SJSA1 (cell line): ENCODE data around the gene GOLGA1. TPM values are rescaled to one million over a fixed set of nuclear protein-coding genes. Genes with fewer than 3 reads are reported as not detected.

Source experiments
- DNase-seq, 2 experiments: peaks; one replicate each; pipeline ENCODE4 v3.0.0-alpha.2; 2015 to 2020; ENCODE audit warnings: low spot score in 2 of 2, low read depth in 1 of 2
- H3K27ac ChIP-seq: fragments of 250-450 bp; sonication (Bioruptor Pico); 2 replicates; pipeline ENCODE4 v1.5.1; 2020; ENCODE audit warnings: mild to moderate bottlenecking, moderate library complexity
- H3K27me3 ChIP-seq: fragments of 250-450 bp; sonication (Bioruptor Pico); replicated peaks from 2 replicates; pipeline ENCODE4 v1.5.1; 2020; ENCODE audit warnings: mild to moderate bottlenecking, moderate library complexity
- H3K36me3 ChIP-seq: fragments of 250-450 bp; sonication (Bioruptor Pico); 2 replicates; pipeline ENCODE4 v1.5.1; 2020; ENCODE audit warnings: mild to moderate bottlenecking
- H3K4me1 ChIP-seq: fragments of 250-450 bp; sonication (Bioruptor Pico); replicated peaks from 2 replicates; pipeline ENCODE4 v1.6.1; 2021; ENCODE audit warnings: mild to moderate bottlenecking
- H3K4me3 ChIP-seq: fragments of 250-450 bp; sonication (Bioruptor Pico); 2 replicates; pipeline ENCODE4 v1.5.1; 2020; ENCODE audit warnings: mild to moderate bottlenecking
- H3K9me3 ChIP-seq: fragments of 250-450 bp; sonication (Bioruptor Pico); replicated peaks from 2 replicates; pipeline ENCODE4 v1.5.1; 2020; ENCODE audit warnings: mild to moderate bottlenecking
- total RNA-seq: library from RNA; depleted of rRNA; stranded (reverse); fragments of >200 nt; shearing (Covaris generic); gene quantifications from 2 replicates; pipeline ENCODE4 v1.2.3, GENCODE V29; 2014

GOLGA1 gene
- total RNA-seq, 1 experiment from 2014 or later: 7.6 TPM

DNA sequence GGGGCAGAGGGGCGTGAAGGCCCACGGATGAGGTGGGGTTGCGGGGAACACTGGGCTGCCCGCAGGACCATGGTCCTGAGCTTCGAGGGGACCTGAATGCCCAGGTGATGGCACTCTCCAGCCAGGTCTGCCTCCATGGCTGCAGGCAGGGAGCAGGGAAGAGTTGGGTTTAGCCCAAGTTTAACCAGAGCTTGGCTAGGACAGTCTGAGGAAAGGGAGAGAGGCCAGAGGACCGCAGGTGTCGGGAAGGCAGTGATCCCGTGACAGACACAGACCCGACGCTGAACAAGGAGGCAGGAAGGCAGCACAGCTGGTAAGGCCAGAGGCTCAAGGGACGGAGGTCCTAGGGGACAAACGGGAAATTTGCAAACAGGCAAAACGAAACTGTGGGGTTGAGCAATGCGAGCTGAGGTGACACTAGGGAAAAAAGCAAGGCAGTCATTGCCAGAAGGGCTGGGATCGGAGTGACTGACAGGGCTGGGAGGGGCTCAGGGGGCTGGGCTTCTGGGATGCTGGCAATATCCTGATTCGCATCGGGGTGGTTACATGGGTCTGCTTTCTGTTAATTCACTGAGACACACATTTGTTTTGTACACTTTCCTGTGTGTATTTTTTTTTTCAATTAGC is 53.9 kb downstream of the GOLGA1 start:
- H3K27ac ChIP-seq: no peak overlapping the region
- H3K36me3 ChIP-seq: peaks cover 22% of the 10 kb centered on the region
- H3K4me3 ChIP-seq: no peak overlapping the region
- no peaks in the 10 kb centered on the region for H3K9me3 ChIP-seq
- no peak for DNase-seq
- peaks cover 5% of the 10 kb centered on the region; the same call in 1 of the 2 replicates for H3K4me1 ChIP-seq
- H3K27me3 ChIP-seq: no peaks in the 10 kb centered on the region

DNA sequence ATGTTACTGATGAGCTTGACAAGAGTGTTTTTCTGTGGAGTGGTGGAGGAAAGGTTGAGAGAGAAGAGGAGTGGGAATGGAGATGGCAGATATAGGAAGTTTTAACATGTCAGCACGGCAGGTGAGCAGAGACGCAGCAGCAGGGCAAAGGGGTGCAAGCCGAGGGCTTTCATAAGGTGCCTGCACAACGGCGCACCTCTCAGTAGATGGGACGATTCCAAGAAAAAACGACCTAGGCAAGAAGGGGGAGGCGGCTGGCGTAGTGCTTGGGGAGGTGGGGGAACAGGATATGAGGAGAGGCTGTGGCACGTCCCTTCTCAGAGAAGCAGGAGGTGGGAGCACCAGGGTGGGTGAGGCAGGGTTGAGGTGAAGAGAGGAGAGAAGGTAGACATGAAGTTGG is 54.4 kb downstream of the GOLGA1 start:
- Histone ChIP-seq H3K4me3 (no peak overlapping the region), H3K4me1 (peaks cover 5% of the 10 kb centered on the region; the same call in 1 of the 2 replicates), H3K9me3 (no peaks in the 10 kb centered on the region), H3K27ac (no peak overlapping the region), H3K27me3 (no peaks in the 10 kb centered on the region), H3K36me3 (peaks cover 23% of the 10 kb centered on the region)
- no peak for DNase-seq

DNA sequence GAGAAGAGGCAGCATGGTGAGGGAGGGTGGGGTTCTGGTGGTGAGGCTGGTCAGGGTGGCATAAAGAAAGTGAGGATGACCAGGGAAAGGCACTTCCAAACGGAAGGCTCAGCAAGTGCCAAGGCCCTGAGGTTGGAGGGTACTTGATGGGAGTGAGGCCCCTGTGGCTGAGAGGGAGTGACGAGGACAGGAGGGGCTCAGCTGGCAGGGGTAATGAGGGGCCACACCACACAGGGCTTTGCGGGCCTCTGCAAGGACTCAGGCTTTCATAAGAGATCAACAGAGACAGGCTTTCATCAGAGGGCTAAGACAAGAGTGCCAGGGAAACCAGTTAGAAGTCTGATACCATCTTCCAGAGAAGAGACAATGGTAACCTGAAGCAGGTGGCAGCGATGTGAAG is 55.3 kb downstream of the GOLGA1 start:
- no peaks in the 10 kb centered on the region for H3K9me3 ChIP-seq
- H3K27me3 ChIP-seq: no peaks in the 10 kb centered on the region
- H3K4me3 ChIP-seq: no peak overlapping the region
- DNase-seq: no peak
- H3K27ac ChIP-seq: no peak overlapping the region
- peaks cover 33% of the 10 kb centered on the region for H3K36me3 ChIP-seq
- H3K4me1 ChIP-seq: peaks cover 5% of the 10 kb centered on the region; the same call in 1 of the 2 replicates

DNA sequence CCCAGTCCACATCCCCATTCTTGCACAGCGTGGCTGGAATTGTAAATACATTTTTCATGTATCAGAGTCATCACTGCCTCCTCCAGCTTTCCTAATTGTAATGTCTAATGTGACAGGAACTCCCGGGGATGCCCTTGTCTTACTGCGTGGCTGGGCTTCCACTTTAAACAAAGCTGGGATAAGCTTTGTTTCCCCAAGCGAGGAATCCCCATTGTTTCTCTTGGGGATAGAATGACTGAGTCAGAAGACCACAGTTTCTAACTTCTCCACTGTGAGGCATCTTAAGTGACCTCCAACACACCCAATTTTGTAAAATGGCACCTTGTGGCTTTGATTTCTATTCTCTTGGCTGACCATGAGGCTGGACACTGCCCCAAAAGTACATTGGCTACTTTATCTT is 56.5 kb downstream of the GOLGA1 start:
- H3K4me3 ChIP-seq: no peak overlapping the region
- H3K27ac ChIP-seq: no peak overlapping the region
- H3K9me3 ChIP-seq: no peaks in the 10 kb centered on the region
- H3K4me1 ChIP-seq: peaks cover 5% of the 10 kb centered on the region; the same call in 1 of the 2 replicates
- DNase-seq: peak in 1 of 2 experiments; percentile 25
- peaks cover 30% of the 10 kb centered on the region for H3K36me3 ChIP-seq
- H3K27me3 ChIP-seq: no peaks in the 10 kb centered on the region

DNA sequence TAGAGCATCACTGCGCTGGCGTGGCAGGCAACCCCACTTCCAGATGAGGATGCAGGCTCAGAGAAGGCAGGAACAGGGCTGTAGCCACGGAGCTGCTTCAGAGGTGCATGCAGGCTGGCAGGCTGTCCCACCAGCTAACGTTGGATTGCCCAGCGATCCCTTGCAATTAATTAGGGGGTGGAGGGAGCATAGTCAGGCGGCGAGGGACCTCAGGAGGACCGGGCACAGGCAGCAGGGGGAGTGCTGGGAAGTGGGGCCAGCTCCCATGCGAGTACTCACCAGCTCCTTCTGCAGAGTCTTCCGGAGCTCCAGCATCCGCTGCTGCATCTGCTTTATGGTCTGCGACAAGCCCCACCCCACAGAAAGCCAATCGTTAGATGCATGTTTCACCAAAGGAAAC is 58.7 kb downstream of the GOLGA1 start:
- peaks cover 42% of the 10 kb centered on the region for H3K36me3 ChIP-seq
- DNase-seq: no peak
- no peak overlapping the region for H3K4me3 ChIP-seq
- H3K27me3 ChIP-seq: no peaks in the 10 kb centered on the region
- peaks cover 5% of the 10 kb centered on the region; the same call in 1 of the 2 replicates for H3K4me1 ChIP-seq
- no peak overlapping the region for H3K27ac ChIP-seq
- H3K9me3 ChIP-seq: no peaks in the 10 kb centered on the region

DNA sequence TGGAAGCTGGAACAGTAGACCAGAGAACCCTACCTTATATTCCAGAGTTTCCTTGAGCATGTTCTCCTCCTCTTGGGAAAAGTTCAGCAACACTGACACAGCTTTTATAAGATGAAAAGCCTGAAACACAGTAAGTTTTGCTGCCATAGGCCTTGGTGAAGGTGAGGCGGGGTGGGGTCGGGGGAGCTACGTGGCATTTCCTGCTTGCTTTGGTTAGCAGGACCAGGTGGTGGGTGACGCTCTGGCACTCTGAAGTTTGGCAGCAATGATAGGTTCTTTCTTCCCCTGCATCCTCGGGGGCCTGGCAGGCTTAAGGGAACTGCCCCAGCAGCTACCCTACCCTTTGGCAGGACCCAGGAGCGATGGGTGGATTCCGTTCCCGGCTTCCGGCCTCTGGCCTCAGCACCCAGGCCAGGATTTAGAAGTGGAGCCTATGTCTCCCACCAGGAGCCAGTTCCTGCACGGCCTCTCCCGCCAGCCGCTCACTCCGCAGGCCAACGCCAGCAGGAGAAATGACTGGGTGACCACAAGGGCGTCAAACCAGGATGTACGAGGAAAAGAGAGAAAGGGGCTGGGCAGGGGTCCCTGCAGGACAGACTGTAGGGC is 59.6 kb downstream of the GOLGA1 start:
- H3K9me3 ChIP-seq: no peaks in the 10 kb centered on the region
- H3K27ac ChIP-seq: no peak overlapping the region
- H3K27me3 ChIP-seq: no peaks in the 10 kb centered on the region
- peaks cover 5% of the 10 kb centered on the region; the same call in 1 of the 2 replicates for H3K4me1 ChIP-seq
- H3K4me3 ChIP-seq: no peak overlapping the region
- H3K36me3 ChIP-seq: peaks cover 51% of the 10 kb centered on the region
- DNase-seq: no peak

DNA sequence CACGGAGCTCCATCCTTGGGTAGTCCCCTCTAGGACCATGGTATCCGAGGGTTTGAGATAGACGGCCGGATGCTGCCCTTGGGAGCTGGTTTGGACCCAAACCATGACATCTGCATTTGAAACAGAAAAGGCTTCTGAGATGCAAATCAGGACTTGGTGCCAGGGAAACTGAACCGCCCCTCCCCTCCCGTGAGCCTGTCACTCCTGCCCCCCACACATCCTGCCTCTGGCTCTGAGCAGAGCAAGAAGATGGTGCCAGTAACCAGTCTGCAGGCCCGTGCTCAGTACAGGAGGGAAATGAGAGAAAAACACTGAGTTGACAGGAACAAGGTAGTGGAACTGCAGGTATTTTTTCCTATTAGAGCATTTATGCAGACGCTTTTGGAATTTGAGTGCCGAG is 60.4 kb downstream of the GOLGA1 start:
- Histone ChIP-seq H3K36me3 (peaks cover 55% of the 10 kb centered on the region), H3K4me1 (peaks cover 5% of the 10 kb centered on the region; the same call in 1 of the 2 replicates), H3K9me3 (no peaks in the 10 kb centered on the region), H3K4me3 (no peak overlapping the region), H3K27ac (no peak overlapping the region), H3K27me3 (no peaks in the 10 kb centered on the region)
- DNase-seq: no peak

DNA sequence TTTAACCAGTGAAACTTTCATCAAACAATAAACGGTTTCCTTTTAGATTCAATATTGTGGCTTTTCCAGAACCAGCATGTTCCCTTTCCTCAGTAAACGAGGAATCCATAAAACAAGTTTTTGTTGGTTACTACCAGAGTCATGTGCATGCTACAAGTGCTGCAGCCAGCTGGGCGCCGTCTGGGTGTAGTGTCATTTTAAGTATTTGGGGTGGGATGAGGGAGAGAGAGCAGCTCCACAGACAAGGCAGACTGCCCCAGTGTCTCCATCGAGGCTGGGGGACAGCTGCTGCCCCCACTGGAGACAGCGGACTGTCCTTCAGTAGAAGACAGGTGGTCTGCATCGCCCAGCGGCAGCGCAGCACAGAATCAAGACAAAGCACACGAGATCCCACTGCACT is 61.7 kb downstream of the GOLGA1 start:
- no peaks in the 10 kb centered on the region for H3K9me3 ChIP-seq
- no peak overlapping the region for H3K4me3 ChIP-seq
- H3K4me1 ChIP-seq: no peaks in the 10 kb centered on the region
- H3K27ac ChIP-seq: no peak overlapping the region
- H3K27me3 ChIP-seq: no peaks in the 10 kb centered on the region
- DNase-seq: no peak
- peaks cover 68% of the 10 kb centered on the region for H3K36me3 ChIP-seq

DNA sequence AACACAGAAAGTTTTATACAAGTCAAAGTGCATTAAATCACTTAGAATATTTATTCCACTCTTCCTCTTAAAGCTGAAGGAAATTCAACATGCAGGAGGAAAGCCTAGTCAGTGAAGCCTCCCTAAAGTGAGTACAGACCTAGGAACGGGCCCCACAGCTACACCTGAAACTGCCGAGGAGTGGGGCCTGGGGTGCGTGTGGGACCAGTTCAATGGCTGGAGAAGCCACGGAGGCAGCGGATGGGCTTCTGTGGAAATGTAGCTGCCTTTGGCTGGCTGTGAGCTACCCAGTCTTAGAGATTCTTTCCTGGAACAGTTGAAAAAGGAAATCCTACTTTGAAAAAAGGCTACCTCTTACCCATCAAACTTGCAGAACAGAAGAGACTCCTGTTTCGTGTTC is 62.4 kb downstream of the GOLGA1 start:
- H3K36me3 ChIP-seq: peaks cover 75% of the 10 kb centered on the region
- no peaks in the 10 kb centered on the region for H3K27me3 ChIP-seq
- H3K9me3 ChIP-seq: no peaks in the 10 kb centered on the region
- DNase-seq: no peak
- no peak overlapping the region for H3K27ac ChIP-seq
- no peaks in the 10 kb centered on the region for H3K4me1 ChIP-seq
- no peak overlapping the region for H3K4me3 ChIP-seq

DNA sequence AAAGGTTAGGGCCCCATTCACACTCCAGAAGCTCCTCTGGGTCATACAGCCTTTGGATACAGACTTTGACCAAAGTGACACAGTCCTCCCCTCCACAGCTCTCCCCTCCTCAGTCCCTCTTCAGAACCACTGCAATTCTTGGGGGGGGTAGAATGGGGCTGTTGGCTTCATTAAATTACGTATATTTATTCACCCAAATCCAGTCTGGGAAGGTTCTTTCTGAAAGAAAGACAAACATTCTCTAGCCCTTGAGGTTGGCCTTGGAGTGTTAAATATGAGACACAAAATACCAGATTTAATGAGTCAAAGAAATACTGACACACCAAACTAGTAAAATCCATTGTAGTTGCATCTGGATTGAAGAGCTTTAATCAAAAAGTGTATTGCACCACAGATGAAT is 62.9 kb downstream of the GOLGA1 start:
- Histone ChIP-seq H3K36me3 (peaks cover 80% of the 10 kb centered on the region), H3K9me3 (no peaks in the 10 kb centered on the region), H3K4me3 (no peak overlapping the region), H3K27me3 (no peaks in the 10 kb centered on the region), H3K27ac (no peak overlapping the region), H3K4me1 (no peaks in the 10 kb centered on the region)
- DNase-seq: no peak

DNA sequence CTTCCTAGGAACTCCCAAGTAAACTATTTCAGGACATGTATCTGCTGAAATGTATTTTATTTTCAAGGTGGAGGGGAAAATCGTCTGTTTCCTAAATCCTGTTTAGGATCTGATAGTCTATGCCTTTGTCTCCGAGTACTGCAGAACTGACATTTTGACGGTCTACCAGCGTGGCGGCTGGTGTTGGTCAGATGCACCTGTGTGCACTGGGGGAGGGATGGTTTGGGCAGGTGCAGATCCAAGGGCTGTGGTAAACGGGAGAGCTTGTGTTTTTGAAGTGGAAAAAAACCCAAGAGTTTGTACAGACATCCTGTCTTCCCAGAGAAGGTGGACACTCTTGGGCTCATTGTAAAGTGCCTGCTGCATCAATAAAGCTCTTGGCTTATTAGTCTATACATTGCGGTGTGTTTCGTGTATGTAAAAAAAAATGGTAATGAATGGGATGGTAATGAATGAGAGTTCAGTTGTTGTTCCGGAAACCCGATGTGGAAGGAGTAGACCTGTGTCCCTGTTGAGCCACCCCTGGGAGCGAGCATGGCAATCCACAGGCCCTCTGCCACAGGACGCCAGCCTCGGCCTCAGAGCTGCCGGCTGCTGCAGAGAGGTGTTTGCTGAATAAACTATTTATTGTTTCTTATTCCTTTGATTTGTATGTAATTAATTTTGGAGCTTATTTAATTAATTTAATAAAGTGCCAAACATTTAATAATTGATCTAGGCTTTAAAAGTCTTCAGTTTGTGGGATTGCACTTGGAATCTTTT is 63.7 kb downstream of the GOLGA1 start:
- Histone ChIP-seq H3K4me3 (no peak overlapping the region), H3K36me3 (peaks cover 88% of the 10 kb centered on the region), H3K27me3 (no peaks in the 10 kb centered on the region), H3K27ac (no peak overlapping the region), H3K9me3 (no peaks in the 10 kb centered on the region), H3K4me1 (no peaks in the 10 kb centered on the region)
- no peak for DNase-seq

DNA sequence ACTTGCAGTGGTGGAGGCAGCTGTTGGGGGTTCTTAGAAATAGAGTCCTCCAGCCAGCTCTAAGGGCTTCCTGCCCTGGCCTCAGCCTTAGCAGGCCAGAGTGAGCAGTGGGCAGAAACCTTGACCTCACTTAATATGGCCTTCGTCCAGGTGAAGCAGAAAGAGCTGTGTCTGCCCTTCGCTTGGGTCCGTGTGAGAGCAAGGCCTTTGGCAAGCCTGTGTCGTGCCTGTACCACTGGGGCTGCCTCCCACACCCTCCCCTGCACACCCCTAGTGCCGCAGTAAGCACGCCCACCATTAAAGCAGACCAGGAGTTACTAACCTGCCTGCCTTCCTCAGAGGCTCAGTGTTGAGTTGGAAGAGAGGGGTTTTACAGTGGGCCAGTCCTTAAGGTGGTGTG is 65.4 kb downstream of the GOLGA1 start:
- no peaks in the 10 kb centered on the region for H3K9me3 ChIP-seq
- DNase-seq: no peak
- peaks cover 94% of the 10 kb centered on the region for H3K36me3 ChIP-seq
- H3K4me3 ChIP-seq: no peak overlapping the region
- H3K4me1 ChIP-seq: peaks cover 6% of the 10 kb centered on the region
- no peaks in the 10 kb centered on the region for H3K27me3 ChIP-seq
- H3K27ac ChIP-seq: no peak overlapping the region

DNA sequence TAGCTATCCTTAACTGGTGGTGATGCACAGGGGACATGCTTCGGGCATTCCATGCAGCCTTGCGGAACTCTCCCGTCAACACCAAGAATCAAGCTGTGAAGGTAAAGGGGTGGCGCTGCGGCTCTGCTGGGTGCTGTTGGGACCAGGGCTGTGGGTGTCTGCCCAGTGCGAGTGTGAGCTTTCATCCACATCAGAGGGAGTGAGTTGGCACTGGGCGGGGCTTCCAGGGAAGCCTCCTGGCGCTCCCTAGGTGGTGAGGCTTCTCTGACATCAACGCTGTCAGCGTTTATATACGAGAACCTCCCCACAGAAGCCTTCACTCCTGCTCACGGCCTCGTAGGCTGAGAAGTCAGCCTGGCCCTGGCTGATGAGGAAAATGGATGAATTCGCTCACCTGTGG is 67.2 kb downstream of the GOLGA1 start:
- Histone ChIP-seq H3K4me3 (no peak overlapping the region), H3K9me3 (no peaks in the 10 kb centered on the region), H3K4me1 (peaks cover 8% of the 10 kb centered on the region), H3K27me3 (no peaks in the 10 kb centered on the region), H3K27ac (no peak overlapping the region), H3K36me3 (peaks cover 96% of the 10 kb centered on the region)
- DNase-seq: no peak

DNA sequence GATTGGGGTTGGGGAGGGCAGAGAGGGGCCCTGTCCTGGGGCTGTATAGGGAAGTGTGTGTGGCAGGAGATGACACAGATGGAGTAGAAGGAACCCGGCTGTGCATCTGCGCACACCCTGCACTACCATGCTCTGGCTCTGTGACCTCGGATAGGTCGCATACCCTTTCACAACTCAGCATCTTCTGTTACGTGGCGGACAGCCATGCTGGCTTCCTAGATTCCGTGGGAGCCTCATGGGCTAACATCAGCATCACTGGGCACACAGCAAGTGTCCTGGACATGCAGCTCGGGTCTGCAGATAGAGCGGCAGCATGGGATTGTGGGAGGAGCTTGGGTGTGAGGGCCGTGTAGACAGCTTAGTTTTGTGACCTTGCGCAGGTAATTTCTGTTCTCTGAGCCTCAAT is 69.7 kb downstream of the GOLGA1 start:
- no peak for DNase-seq
- H3K36me3 ChIP-seq: peaks cover 74% of the 10 kb centered on the region
- no peaks in the 10 kb centered on the region for H3K9me3 ChIP-seq
- no peak overlapping the region; the same call in 1 of the 2 replicates for H3K4me3 ChIP-seq
- H3K27me3 ChIP-seq: no peaks in the 10 kb centered on the region
- no peak overlapping the region for H3K27ac ChIP-seq
- peaks cover 17% of the 10 kb centered on the region for H3K4me1 ChIP-seq
